Peyer's patch (tissue), 4 donors: Measurements from ENCODE around the gene CSGALNACT2.
"Not testable (repeated sequence)": the region's sequence is repeated elsewhere in the genome, so short reads cannot be mapped to it uniquely, and the experiment has no call there.

Experiments
- CTCF ChIP-seq, 6 experiments: fragments of 450-650 bp in 4 of 6; fragments of 200-600 bp in 2 of 6; sonication (generic) in 1 of 6; IDR thresholded peaks; one replicate each; pipeline ENCODE4 v1.5.1; 2017 to 2019; ENCODE audit warnings: antibody characterized with exemption in 6 of 6, mild to moderate bottlenecking in 3 of 6, moderate library complexity in 1 of 6
- POLR2A ChIP-seq, 2 donors: fragments of 450-650 bp; IDR thresholded peaks; one replicate each; pipeline ENCODE4 v1.5.1; 2017; ENCODE audit warnings: antibody characterized with exemption in 2 of 2, mild to moderate bottlenecking in 2 of 2, moderate library complexity in 2 of 2

- TF ChIP-seq CTCF, POLR2A (IDR thresholded peaks at IDR 0.05): not testable (repeated sequence)
These were observed 7.7 kb downstream of the CSGALNACT2 start for GRCh38 chr10:43145936-43146335.
